GM10266 (cell line): Measurements from ENCODE around the gene USP53.
"Not testable (repeated sequence)": the region's sequence is repeated elsewhere in the genome, so short reads cannot be mapped to it uniquely, and the experiment has no call there.

ENCODE experiments used
- DNase-seq: peaks from one replicate; pipeline ENCODE4 v3.0.0; 2012; ENCODE audit errors: extremely low spot score
- TF ChIP-seq, protein P1 (sequence below): IDR thresholded peaks from 2 replicates; pipeline ENCODE4 v1.5.1; 2012; ENCODE audit warnings: mild to moderate bottlenecking, low read depth; ENCODE audit not compliant: control insufficient read depth, insufficient read depth; ENCODE audit errors: missing control alignments

USP53 gene

DNA sequence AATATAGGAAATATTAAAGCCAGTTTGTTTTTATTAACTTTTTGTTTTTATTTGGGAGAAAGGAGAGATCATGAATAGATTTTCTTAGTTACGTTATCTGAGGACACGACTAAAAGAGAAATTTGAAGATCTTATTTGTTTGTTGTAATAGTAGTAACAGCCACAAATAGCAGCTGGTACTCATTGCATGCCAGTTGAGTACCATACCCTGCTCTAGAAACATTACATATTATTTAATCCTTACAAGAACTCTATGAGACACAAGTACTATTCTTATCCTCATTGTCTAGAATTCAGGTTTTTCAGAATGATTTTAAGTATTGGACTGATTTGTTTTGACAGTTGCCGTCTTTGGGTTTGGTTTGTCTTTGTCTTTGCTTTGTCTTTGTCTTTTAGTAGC is 31.8 kb downstream of the USP53 start:
- TF ChIP-seq, protein P1, sequence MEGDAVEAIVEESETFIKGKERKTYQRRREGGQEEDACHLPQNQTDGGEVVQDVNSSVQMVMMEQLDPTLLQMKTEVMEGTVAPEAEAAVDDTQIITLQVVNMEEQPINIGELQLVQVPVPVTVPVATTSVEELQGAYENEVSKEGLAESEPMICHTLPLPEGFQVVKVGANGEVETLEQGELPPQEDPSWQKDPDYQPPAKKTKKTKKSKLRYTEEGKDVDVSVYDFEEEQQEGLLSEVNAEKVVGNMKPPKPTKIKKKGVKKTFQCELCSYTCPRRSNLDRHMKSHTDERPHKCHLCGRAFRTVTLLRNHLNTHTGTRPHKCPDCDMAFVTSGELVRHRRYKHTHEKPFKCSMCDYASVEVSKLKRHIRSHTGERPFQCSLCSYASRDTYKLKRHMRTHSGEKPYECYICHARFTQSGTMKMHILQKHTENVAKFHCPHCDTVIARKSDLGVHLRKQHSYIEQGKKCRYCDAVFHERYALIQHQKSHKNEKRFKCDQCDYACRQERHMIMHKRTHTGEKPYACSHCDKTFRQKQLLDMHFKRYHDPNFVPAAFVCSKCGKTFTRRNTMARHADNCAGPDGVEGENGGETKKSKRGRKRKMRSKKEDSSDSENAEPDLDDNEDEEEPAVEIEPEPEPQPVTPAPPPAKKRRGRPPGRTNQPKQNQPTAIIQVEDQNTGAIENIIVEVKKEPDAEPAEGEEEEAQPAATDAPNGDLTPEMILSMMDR, result no peak
- no peak for DNase-seq

DNA sequence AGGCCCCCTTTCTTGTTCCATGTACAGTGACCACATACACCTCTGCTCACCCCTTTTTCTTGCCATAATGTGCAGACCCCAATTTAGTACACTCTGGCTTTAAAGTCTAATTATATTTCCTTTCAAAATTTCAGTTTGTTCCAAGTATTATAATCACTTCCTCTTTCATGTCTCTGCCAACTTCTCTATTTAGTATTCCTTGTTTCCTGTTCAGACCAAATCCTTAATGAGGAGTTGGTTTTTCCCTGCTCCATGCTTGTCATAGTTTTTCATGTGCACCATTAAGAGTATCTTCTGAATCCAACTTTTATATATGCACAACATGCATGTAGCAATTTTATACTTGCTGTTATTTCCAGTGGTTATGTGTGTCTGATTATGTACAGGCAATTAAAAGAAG is 32.3 kb downstream of the USP53 start:
- TF ChIP-seq, protein P1, result no peak
- DNase-seq, result no peak

DNA sequence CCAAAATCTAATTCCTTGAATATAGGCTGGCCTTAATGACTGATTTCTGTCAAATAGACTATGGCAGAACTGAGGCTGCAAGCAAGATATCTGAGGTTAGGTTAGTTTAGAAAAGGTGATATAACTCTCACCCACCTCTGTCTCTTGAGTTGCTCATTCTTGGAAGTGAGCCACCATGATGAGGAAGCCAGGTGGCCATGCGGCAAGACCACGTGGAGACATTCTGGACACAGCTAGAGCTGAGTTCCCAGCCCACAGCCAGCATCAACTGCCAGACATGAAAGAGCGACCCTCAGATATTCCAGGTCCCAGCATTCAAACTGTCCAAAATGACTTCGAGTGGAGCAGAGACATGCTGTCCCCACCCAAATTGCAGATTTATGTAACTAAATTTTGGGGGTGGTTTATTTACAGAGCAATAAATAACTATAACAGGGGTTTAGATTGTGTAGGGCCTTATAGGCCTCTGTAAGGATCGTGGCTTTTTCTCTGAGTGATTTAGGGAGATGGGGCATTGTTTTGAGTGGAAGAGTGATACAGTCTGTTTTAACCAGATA is 33.7 kb downstream of the USP53 start:
- no peak for DNase-seq
- TF ChIP-seq, protein P1, result no peak

DNA sequence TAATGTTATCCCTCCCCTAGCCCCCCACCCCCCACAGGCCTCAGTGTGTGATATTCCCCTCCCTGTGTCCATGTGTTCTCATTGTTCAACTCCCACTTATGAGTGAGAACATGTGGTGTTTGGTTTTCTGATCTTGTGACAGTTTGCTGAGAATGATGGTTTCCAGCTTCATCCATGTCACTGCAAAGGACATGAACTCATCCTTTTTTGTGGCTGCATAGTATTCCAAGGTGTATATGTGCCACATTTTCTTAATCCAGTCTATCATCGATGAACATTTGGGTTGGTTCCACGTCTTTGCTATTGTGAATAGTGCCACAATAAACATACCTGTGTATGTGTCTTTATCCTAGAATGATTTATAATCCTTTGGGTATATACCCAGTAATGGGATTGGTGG is 38.5 kb downstream of the USP53 start:
- not testable (repeated sequence) for DNase-seq

DNA sequence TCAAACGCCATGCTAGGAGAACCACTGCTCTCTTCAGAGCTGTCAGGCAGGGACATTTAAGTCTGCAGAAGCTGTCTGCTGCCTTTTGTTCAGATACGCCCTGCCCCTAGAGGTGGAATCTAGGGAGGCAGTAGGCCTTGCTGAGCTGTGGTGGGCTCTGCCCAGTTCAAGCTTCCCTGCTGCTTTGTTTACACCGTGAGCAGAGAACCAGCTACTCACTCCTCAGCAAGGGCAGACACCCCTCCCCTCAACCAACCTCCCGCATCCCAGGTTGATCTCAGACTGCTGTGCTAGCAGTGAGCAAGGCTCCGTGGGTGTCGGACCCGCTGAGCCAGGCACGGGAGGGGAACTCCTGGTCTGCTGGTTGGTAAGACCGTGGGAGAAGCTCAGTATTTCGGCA is 42.7 kb downstream of the USP53 start:
- DNase-seq, result not testable (repeated sequence)

DNA sequence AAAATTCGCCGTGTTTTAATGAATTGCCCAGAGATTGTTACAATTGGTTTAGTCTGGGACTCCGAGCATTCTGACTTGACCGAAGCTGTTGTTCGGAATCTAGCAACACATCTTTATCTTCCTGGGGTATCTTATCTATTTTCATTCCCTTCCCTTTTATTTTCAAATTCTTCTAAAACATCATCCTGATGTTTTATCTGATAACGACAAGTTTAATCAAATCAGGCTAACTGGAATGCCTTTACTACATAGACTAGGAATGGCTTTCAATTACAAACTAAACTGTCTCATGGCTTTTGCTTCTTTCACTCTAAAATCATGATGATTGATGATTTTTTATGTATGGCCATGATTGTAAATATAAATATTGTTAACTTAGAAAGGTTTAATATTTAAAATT is 48.0 kb downstream of the USP53 start:
- TF ChIP-seq, protein P1, result no peak
- DNase-seq, result no peak

DNA sequence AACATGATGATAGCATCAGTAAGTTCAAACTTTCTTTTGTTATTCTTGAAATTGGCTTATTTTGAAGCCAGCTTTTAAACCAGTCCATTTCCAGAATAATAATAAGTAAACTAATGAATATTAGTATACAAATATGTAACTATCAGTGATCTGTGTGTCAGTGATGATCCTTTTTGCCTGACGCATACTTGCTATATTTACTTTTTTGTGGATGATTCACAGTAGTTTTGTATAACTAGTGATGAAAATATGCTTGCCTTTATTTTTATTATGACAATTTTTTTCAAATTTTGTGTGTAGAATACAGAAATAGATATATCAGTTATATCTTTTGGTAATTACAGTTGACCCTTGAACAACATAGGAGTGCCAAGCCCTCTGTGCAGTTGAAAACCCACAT is 49.5 kb downstream of the USP53 start:
- no peak for DNase-seq
- TF ChIP-seq, protein P1, result no peak

DNA sequence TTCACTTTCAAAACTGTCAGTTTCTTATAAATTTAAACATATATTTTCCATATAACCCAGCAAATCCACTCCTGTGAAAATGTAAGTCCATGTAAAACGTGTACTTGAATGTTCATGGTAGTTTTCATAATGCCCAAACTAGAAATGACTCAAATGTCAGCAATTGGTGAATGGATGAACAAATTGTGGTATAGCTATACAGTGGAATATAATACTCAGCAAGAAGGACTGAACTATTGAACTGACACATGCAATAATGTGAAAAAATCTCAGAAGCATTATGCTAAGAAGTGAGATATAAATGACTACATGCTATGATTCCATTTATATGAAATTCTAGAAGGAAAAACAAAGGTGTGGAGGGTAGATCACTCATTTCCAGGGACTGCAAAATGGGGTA is 52.2 kb downstream of the USP53 start:
- DNase-seq, result no peak
- TF ChIP-seq, protein P1, result no peak

DNA sequence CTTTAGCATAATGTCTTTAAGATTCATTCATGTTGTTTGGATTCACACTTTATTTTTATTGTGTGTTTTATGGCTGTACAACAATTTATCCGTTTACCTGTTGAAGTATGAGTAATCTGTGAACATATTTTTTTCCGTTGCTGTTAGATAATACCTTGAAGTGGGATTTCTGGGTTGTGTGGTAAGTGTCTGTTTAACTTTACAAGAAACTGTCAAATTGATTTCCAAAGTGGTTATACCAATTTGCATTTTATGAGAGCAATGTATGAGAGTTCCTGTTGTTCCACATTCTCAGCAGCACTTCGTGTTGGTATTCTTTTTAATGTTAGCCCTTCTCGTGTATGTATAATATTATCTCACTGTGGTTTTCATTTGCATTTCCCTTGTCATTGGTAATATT is 53.6 kb downstream of the USP53 start:
- no peak for DNase-seq

More for the DNA sequence above, 53.6 kb downstream of the USP53 start:
- TF ChIP-seq, protein P1, result no peak
